ENCODE measurements around the gene GOLGA1.
"Not testable (repeated sequence)": the region's sequence is repeated elsewhere in the genome, so short reads cannot be mapped to it uniquely, and the experiment has no call there.

GOLGA1 gene, protein sequence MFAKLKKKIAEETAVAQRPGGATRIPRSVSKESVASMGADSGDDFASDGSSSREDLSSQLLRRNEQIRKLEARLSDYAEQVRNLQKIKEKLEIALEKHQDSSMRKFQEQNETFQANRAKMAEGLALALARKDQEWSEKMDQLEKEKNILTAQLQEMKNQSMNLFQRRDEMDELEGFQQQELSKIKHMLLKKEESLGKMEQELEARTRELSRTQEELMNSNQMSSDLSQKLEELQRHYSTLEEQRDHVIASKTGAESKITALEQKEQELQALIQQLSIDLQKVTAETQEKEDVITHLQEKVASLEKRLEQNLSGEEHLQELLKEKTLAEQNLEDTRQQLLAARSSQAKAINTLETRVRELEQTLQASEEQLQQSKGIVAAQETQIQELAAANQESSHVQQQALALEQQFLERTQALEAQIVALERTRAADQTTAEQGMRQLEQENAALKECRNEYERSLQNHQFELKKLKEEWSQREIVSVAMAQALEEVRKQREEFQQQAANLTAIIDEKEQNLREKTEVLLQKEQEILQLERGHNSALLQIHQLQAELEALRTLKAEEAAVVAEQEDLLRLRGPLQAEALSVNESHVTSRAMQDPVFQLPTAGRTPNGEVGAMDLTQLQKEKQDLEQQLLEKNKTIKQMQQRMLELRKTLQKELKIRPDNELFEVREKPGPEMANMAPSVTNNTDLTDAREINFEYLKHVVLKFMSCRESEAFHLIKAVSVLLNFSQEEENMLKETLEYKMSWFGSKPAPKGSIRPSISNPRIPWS

DNA sequence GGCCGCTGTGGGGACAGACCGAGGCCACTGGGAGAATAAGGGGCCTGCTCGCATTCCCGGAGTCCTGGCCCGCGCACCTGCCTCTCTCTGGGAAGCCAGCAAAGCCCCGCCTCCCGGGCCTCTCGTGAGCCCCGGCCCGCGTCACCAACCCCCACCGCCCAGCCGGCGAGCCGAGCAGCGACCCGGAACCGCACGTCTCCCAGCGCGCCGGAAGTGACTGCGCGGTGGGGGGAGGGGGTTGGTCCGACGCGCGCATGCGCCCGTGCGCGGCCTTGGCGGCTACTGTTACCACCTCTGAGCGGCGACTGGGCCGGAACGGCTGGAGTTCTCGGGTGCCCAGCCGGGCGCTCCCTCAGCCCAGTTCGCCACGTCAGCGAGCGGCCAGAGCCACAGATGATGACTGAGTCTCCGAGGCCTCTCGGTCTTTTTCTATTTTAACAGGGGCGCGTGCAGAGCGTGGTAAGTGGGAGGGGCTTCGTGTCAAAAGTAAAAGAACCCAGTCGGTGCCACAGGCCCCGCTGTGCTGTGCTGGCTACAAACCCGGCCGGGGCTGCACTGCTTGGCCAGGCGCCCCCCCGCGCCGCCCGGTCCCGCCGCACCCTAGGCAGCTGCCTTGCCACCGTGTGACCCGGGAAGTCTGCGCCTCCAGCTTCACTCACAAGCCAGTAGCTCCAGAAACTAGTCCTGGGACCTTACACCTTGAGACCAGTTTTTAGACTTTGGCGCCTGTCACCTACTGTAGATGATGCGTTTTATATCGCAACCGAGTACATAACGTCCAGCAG lies at the start of gene GOLGA1:
Gene GOLGA1, minus strand, starts transcription at position 190 of the 785 bp plus-strand sequence. CDS start 2,372 bp downstream, outside the sequence.
- DNase-seq, result peak; percentile 71

DNA sequence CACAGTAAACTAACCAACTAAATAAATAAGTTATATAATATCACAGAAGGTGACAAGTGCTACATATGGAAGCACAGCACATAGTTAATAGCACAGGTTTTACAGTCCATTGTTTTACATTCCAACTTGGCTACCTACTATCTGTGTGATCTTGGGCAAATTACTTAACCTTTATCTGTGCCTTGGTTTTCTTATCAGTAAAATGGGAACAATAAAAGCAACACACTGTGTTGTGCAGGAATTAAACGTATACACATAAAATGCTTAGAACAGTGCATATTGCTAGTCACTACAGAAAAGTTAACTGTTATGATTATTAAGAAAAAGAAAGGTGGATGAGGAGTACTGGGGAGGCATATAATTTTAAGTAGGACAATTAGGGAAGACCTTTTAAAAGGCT lies 42.8 kb upstream of the GOLGA1 start:
- DNase-seq, result no peak

DNA sequence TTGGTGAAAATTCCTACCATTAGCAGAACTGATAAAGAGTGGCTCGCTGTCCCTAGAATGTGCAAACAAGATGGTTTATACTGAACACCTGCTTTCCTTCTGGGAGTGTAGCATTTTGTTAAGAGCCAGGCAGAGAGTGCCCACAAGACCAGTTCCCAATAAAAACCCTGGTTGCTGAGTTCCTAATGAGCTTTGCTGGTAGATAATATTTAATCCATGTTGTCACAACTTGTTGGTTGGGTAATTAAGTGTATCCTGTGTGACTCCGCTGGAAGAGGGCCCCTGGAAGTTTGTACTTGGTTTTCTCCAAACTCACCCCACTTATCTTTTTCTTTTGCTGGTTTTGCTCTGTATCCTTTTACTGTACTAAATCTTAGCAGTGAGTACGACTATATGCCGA lies 39.5 kb upstream of the GOLGA1 start:
- no peak for DNase-seq

DNA sequence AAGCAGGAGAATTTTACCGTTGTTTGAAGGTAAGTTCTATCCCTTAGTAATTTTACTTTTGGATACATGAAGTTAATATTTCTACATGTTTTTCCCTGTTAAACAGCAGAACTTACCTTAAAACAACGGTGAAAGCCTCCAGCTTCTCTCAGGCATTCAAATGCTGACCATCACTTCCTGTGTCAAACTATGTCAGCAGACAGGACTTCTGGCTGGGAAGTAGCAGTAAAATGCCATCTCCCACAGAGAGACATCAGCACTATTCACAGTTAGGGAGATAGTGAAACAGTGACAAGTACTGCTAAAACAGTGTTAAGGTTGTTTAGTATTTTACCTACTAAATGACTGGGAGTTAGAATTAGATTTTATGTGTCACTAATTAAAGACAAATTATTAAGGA lies 34.2 kb upstream of the GOLGA1 start:
- DNase-seq, result no peak

DNA sequence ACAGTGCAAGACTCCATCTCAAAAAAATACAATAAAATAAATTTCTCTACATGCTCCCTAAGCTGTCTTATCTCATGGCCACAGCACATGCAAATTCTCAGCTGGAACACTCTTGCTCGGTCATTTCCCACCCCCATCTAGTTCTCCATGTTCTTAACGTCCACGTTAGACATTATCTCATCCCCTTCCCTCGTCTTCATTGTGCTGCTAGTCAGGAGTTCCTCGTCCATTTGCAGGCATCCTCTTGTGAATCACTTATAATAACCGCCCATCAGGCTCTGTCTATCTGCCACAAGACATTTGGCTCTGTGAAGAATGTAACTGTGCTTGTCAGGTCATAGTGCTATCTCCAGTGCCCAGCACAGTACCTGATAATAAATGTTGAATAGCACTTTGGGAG lies 32.9 kb upstream of the GOLGA1 start:
- no peak for DNase-seq

DNA sequence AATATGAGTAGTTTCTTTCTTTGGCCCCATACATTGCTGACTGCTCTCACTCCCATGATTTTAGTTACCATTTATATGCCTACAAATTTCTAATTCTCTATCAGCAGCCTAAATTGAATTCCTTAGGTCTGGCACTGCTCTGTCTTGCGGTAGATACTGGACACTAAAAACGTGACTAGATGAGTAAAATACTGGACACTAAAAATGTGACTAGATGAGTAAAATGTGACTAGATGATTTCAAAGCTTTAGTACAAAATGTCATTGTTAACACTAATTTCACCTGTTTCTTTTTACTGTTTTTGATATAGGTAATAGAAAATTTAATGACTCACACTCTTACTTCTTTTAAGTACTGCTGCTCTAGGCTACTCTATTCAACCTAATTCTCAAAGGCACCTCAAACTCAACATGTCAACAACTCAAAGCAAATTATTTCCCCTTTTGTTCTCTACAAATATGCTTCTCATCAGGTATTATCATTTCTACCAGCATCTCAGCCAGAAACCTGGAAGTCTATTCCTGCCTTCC lies 31.4 kb upstream of the GOLGA1 start:
- DNase-seq, result no peak

DNA sequence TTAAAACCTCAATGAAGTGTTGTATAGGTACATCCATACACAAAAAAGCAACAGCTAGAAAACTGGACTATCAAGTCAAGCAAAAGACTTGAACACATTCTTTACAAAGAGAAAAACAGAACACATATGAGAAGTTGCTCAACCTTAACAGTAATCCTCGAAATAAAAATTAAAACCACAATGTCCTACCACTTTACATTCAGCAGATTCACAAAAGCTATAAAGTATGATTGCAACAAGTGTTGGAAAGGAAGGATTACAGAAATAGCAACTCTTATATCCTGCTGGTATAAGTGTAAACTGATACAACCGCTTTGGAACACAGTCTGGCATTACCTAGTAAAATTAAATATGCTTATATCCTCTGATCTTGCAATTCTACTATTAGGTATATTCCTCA lies 28.5 kb upstream of the GOLGA1 start:
- DNase-seq, result no peak

DNA sequence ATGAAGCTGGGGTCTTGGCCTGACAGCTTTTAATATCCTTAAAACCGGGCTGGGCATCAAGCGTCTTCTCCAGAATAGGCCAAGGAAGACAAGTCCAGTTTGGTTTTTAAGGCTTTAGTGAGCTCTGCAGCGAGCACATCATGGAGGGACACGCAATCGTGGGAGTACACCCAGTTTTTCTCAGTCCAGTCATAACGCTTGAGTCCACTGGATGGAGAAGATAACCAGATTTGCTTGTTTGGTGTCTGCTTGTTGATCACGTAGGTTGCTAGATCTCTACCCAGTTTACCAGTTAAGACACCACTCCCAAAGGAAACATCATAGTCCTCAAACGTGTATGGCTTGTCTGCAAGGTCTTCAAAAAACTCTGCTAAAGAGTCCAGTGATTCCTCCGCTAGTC lies 27.4 kb upstream of the GOLGA1 start:
- DNase-seq, result no peak

DNA sequence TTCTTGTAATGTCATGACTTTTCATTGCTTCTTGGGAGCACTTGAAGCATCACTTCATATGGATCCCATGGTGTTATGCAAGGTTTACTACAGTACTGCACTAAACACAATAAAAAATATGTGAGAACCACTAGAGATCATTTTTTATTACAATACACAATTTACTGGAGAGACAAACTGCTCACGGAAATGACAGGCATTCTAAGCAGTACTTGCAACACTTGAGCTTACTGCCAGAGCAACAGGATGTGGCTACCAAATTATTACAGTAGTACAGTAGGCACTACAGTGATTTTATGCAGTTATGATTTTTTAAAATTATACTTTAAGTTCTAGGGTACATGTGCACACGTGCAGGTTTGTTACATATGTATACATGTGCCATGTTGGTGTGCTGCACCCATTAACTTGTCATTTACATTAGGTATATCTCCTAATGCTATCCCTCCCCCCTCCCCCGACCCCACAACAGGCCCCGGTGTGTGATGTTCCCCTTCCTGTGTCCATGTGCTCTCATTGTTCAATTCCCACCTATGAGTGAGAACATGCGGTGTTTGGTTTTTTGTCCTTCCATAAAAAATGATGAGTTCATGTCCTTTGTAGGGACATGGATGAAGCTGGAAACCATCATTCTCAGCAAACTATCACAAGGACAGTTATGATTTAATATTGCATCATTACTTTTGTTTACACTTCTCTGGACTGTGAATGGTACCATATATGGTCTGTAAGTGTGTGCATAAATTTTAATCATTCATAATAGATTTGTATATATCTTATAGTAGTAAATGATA lies 25.1 kb upstream of the GOLGA1 start:
- DNase-seq, result peak; percentile 51

DNA sequence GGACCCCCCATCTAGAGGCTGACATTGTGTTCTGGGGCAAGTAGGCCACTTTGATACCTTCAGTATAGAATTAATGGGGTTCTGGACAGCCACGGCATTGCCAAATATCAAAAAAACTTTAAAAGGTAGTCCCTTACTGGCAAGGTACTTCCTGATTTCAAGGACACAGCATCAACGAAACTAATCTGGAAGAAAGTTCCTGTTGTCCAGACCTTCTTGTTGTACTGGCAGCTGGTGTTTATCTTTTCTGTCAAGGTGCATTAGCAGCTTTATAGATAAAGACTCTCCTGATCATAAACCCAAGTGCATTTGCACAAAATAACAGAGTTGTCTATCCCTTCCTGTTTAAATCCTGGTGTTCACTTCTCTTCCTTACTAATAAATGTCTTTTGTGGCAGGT lies 23.7 kb upstream of the GOLGA1 start:
- DNase-seq, result no peak

DNA sequence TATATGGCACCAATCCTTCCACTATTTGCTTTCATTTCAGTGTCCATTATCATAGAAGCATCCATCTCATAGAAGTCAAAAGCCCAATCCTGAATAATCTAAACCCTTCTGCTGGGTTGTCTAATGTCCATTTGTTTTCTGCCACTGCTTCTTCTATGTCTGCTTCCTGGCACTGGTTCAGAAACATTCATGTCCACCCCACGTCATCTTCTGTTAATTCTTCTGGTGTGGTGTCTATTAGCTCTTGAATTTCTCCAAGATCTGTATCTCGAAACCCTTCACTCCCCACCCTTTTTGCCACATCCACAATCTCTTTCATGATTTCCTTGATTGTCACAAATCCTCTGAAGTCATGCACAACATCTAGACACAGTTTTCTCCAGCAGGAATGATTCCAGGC lies 23.2 kb upstream of the GOLGA1 start:
- DNase-seq, result no peak

DNA sequence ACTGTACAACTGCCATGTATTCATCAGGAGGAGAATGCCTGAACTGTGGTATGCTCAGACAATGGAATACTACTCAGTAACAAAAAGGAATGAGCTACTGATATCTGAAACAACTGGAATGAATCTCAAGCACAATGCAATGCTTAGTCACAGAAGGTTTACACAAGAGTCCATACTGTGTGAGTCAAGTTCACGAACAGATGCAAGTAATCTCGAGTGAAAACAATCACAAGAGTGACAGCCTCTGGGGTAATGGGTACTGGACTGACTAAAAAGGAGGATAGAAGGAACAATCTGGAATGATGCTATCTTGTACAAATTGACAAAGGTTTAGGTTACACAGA lies 19.5 kb upstream of the GOLGA1 start:
- DNase-seq, result no peak

DNA sequence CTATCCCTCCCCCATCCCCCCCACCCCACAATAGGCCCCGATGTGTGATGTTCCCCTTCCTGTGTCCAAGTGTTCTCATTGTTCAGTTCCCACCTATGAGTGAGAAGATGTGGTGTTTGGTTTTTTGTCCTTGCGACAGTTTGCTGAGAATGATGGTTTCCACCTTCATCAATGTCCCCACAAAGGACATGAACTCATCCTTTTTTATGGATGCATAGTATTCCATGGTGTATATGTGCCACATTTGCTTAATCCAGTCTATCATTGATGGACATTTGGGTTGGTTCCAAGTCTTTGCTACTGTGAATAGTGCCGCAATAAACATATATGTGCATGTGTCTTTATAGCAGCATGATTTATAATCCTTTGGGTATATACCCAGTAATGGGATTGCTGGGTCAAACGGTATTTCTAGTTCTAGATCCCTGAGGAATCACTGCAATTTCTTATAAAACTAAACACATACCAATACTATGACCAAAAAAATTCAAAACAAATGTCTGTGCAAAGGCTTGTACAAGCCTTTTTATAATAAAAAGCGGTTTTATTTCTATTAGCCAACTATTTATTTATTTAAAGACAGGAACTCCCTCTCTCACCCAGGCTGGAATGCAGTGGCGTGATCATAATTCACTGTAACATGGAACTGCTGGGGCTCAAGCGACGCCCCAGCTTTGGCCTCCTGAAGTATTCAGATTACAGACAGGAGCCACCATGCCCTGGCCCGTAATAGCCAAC lies 19.0 kb upstream of the GOLGA1 start:
- DNase-seq, result not testable (repeated sequence)

DNA sequence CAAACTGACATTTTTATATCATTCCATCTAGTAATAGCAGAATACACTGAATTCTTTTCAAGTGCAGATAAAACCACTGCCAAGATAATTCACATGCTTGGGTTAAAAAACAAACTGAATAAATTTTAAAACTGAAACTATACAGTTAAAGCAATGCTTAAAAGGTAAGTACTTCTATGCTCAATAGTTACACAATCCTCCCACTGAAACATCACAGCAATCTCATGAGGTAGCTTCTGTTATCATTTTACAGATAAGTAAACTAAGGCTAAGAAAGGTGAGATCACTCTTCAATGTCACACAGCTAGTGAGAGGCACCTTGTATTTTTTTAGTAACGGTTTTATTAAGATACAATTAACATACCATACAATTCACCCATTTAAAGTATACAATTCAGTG lies 13.4 kb upstream of the GOLGA1 start:
- DNase-seq, result no peak

DNA sequence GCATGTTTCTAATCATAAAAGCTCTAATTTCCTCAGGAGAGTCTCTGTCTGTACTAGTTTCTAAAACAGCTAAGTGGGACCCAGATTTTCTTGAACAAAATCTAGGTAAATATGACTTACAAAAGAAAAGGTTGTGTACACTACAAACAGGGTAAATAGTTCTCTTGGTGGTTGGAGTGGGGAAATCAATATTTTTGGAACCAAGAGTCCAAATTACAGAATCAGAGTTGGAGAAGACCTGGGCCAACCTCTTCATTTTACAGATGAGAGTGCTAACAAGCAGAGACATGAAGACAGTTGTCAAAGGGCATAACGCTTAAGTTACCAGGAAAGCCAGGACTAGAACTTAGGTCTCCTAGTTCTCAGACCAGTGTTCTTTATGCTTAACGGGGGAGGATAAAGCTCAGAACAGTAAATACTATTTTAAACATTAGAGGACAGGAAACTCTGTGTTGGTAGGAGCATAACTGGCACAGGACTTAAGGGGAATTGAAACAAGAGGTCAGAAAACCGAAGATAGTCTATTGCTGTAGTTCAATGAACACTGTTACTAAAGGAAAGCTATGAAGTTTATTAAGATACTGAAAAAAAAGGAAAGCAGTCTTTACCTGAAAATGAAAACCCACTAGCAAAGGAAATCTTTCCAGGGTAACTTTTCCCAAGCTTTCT lies 9.3 kb upstream of the GOLGA1 start:
- no peak for DNase-seq

DNA sequence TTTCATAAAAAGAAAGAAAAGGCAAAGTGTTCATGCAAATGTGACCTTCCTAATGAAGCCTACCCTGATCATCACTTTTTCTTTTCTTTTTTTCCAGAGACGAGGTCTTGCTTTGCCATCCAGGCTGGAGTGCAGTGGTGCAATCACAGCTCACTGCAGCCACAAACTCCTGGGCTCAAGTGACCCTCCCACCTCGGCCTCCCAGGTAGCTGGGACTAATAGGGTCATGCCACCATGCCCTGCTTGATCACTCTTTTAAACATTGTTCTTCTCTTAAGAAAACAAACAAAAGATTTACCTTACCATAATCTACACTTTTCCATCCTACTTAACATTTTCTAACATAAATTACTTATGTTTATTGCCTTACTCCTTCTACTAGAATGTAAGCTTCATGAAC lies 8.5 kb upstream of the GOLGA1 start:
- no peak for DNase-seq

DNA sequence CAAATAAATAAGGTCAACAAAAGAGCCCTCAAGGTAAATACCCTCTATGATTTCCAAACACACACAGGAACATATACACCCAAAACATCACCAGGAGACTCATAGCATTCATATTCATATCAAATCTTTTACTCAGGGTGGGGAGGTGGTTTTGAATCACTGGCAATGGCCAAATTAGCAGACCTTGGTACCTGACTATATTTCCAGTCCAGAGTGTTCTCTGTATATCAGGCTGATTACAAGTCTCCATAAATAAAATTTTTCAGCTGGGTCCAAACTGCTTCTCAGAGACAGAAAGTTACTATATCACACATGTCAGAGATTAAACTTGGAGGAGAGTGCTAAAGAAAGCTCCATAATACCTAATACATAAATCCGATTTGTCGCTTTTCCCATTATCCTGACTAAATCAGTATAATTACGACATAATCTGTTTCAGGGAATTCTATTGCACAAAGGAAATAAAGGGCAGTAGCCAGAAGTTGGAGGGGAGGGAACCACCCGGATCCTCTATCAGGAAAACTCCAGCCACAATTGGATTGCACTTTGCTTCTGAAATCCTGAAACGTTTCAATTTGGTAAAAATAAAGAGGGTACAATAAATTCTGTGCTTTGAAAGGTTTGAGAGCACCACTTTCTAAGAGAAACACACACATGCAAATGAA lies 7.0 kb upstream of the GOLGA1 start:
- DNase-seq, result no peak

DNA sequence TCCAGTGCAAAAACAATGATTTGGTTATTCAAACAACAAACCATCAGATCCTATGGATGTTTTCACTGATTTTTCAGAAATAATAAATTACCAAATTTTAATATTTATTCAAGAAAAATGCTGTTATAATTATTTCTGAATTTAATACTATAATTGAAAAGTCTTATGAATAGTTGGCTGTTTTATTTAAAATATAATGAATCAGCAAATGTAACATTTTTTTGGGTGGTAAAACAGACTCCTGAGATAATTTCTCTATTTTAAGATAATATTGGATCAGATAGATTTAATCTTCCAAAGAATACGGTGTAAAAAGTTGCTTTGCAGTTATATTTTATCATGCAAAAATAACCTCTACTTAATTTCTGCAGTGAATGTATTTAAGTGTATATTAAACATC lies 5.3 kb upstream of the GOLGA1 start:
- no peak for DNase-seq

DNA sequence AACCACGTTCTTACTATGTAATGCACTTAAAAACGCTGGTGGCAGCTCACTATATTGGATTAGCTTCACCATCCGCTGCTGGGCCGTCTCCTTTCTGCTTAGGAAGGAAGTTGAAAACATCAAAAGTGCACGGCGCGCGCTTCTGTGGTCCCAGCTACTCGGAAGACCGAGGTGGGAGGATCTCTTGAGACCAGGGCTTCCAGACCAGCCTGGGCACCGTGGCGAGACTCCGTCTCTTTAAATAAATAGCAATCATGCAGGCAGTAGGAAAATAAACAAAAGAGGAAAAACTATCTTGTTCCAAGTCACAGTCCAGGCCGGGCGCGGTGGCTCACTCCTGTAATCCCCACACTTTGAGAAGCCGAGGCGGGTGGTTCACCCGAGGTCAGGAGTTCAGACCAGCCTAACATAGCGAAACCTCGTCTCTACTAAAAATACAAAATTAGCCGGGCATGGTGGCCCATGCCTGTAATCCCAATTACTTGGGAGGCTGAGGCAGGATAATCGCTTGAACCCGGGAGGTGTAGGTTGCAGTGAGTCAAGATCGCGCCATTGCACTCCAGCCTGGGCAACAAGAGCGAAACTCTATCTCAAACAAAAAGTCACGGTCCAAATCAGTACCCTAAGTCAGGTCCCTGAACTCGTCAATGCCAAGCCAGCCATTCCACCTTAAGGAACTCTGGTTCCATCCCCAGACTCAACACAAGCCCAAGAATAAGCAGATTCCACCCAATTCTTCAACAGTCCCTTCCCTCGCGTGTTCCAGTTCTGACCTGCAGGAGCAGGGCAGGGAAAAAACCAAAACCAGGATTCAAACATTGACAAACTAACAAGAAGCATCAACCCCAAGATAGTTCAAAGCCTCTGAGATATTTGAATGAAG lies 1.0 kb upstream of the GOLGA1 start:
- DNase-seq, result peak; percentile 54

DNA sequence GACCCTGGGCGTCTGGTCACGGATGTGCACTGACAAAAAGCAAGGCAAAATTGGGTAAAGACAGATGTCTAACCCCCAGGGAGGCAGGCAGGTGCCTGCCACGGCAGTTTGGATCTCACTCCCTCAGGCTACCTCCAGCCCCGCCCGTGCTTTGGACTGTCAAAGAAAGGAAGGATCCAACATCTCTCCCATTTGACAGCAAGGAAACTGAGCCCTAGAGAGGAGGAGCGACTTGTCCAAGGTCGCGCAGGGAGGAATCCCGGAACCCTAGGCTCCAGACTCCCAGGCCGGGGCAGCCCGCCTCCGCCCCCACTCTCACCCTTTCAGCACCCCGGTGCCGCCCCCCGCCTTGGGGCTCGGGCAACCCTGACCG lies 376 bp downstream of the GOLGA1 start:
- DNase-seq, result no peak
